ENCODE results near the gene MMP25.

Gene MMP25

DNA sequence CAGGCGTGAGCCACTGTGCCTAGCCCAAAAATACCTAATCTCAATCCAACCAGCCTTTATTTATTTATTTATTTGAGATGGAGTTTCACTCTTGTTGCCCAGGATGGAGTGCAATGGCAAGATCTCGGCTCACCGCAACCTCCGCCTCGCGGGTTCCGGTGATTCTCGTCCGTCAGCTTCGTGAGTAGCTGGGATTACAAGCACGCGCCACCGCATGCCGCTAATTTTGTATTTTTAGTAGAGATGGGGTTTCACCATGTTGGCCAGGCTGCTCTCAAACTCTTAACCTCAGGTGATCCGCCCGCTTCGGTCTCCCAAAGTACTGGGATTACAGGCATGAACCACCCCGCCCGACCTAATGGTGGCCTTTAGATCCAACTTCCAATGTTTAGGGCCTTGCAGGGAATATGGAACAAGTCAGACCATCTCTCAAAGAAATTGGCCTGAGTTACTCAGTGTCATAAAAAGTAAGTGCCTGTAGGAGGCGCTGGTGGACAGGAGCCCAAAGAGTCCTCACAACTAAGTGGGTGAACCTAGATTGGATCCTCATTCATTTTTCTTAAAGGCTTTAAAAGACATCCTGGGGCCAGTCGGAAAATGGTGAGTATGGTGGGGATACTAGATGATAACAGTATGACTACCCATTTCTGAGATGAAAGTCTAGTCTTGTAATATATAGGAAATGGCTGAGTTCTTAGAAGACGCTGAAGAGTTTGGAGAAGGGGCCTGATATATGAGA lies 48.1 kb downstream of the MMP25 start:
- TF ChIP-seq RAD21 (IDR thresholded peaks at IDR 0.05; ENCODE audit: low read depth), result peak; percentile 65
- no peak for TF ChIP-seq ZBTB7A (IDR thresholded peaks at IDR 0.05; ENCODE audit: low read depth)

DNA sequence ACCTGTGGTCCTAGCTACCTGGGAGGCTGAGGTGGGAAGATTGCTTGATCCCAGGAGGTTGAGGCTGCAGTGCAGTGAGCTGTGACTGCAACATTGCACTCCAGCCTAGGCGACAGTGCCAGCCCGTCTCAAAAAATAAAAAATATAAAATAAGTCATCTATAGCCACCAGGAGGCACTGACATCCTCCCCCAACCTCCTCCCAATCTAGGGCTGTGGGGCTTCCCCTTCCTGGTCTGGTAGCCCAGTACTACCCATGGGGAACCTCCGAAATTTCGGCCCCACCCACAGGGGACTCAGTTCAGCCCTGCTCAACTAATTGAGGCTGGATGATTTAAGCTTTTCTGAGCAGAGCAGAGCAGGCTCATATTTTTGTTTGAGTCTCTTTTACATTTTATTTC lies 49.5 kb downstream of the MMP25 start:
- TF ChIP-seq CREB1 (IDR thresholded peaks at IDR 0.05; ENCODE audit: low read depth) (no peak), USF1 (IDR thresholded peaks at IDR 0.05) (no peak), TAF1 (IDR thresholded peaks at IDR 0.05; ENCODE audit: low read depth) (no peak), REST (IDR thresholded peaks at IDR 0.05; ENCODE audit: low read depth) (no peak), TEAD4 (IDR thresholded peaks at IDR 0.05) (no peak), YY1 (IDR thresholded peaks at IDR 0.05; ENCODE audit: low read depth) (no peak), RAD21 (IDR thresholded peaks at IDR 0.05; ENCODE audit: low read depth) (peak; percentile 17; the same call in 1 of the 2 replicates)

DNA sequence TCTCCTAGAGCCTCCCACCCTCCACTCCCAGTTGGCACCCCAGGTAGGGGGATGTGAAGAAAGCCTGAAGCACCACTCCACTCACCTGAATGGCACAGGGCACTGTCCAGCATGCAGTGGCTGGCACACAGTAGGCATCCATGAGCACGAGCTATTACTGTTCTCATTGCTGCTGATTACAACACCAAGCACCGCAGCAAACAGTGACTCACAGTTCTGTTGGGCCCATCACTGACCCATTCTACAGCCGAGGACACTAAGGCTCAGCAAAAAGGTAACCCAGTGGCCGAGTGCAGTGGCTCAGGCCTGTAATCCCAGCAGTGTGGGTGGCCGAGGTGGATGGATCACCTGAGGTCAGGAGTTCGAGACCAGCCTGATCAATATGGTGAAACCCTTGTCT lies 50.0 kb downstream of the MMP25 start:
- no peak for TF ChIP-seq TAF1 (IDR thresholded peaks at IDR 0.05; ENCODE audit: low read depth)
- no peak for TF ChIP-seq REST (IDR thresholded peaks at IDR 0.05; ENCODE audit: low read depth)
- TF ChIP-seq YY1 (IDR thresholded peaks at IDR 0.05; ENCODE audit: low read depth), result no peak
- TF ChIP-seq EP300 (IDR thresholded peaks at IDR 0.05; ENCODE audit: borderline replicate concordance), result no peak
- no peak for TF ChIP-seq EGR1 (IDR thresholded peaks at IDR 0.05)
- no peak for TF ChIP-seq TCF12 (IDR thresholded peaks at IDR 0.05; ENCODE audit: low read depth)
- TF ChIP-seq USF1 (IDR thresholded peaks at IDR 0.05), result no peak
- no peak for TF ChIP-seq CREB1 (IDR thresholded peaks at IDR 0.05; ENCODE audit: low read depth)
- TF ChIP-seq CEBPB (IDR thresholded peaks at IDR 0.05), result no peak

DNA sequence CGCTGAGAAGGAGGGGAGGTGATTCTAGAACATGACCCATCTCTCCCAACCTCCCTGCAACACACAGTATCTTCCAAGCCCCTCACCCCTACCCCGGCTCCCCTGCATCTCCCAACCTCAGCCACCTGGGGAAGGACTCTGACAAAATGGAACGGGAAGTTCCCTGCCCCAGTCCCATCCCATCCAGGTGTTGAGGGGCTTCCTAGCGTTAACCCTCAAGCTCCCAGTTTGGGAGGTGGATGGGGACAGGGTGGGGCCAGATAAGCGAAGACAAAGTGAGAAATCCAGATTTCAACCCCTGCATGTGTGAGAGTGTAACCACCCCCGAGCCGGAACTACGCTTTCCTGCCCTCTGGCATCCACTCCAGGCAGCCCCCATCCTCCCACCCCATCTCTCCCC lies 50.9 kb downstream of the MMP25 start:
- no peak for TF ChIP-seq YY1 (IDR thresholded peaks at IDR 0.05; ENCODE audit: low read depth)
- TF ChIP-seq TCF12 (IDR thresholded peaks at IDR 0.05; ENCODE audit: low read depth), result no peak
- TF ChIP-seq REST (IDR thresholded peaks at IDR 0.05; ENCODE audit: low read depth), result no peak
- no peak for TF ChIP-seq TAF1 (IDR thresholded peaks at IDR 0.05; ENCODE audit: low read depth)
- no peak for TF ChIP-seq FOXM1 (IDR thresholded peaks at IDR 0.05; ENCODE audit: borderline replicate concordance, low read depth)
- TF ChIP-seq NFIC (IDR thresholded peaks at IDR 0.05), result no peak
- TF ChIP-seq USF1 (IDR thresholded peaks at IDR 0.05), result no peak
- no peak for TF ChIP-seq CEBPB (IDR thresholded peaks at IDR 0.05)
- TF ChIP-seq EGR1 (IDR thresholded peaks at IDR 0.05), result no peak
- TF ChIP-seq, protein P1, sequence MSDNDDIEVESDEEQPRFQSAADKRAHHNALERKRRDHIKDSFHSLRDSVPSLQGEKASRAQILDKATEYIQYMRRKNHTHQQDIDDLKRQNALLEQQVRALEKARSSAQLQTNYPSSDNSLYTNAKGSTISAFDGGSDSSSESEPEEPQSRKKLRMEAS (IDR thresholded peaks at IDR 0.05), result no peak
- no peak for TF ChIP-seq CREB1 (IDR thresholded peaks at IDR 0.05; ENCODE audit: low read depth)
- TF ChIP-seq RAD21 (IDR thresholded peaks at IDR 0.05; ENCODE audit: low read depth), result no peak
- no peak for TF ChIP-seq TEAD4 (IDR thresholded peaks at IDR 0.05)
- no peak for TF ChIP-seq EP300 (IDR thresholded peaks at IDR 0.05; ENCODE audit: borderline replicate concordance)
- no peak for TF ChIP-seq ZBTB7A (IDR thresholded peaks at IDR 0.05; ENCODE audit: low read depth)
